ENCODE results near the gene GIMAP8.
"Not testable (repeated sequence)": the region's sequence is repeated elsewhere in the genome, so short reads cannot be mapped to it uniquely, and the experiment has no call there.

GIMAP8 gene

DNA sequence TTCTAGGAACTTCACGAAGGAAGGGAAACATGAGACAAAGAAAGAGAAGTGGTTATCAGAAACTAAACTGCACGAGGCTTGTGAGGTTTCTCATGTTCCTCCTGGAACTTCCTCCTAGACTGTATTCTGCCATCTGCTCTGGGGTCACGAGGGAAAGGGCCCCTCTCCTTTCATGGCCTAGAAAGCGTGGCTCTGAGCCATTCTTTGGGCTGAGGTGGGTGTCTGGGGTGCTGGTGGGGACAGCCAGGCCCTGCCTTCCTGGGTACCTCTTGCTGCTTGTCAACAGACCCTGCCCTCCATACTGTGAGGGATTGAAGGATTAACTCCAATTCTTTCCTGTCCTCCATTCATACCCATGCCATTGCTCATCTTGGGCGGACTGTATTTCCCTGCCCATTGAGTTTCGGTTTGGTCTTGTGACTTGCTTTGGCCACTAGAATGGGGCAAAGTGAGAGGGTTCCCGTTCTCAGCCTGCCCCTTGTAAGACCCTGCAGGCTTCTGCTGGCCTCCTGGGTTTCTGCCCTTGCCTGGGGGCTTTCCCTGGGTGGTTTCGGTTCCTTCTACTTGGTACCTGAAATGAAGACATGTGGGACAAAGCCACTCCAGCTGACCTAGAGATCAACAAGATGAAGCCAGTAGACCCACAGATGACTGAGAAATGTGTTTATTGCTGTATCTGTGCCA, 14.9 kb upstream of the GIMAP8 start:
- no peak for DNase-seq (ENCODE audit: low read depth)

DNA sequence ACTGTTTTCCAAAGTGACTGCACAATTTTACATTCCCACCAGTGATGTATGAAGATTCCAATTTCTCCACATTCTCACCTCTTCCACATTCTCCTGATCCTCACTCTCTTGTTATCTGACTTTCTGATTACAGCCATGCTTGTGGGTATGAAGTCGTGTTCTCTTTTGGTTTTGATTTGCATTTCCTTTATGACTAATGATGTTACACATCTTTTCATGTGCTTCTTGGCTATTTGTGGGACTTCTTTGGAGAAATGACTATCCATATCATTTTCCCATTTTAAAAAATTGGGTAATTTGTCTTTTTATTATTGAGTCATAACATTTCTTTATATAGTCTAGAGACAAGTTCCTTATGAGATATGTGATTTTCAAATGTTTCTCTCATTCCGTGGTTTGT, 10.5 kb upstream of the GIMAP8 start:
- DNase-seq (ENCODE audit: low read depth): no peak

DNA sequence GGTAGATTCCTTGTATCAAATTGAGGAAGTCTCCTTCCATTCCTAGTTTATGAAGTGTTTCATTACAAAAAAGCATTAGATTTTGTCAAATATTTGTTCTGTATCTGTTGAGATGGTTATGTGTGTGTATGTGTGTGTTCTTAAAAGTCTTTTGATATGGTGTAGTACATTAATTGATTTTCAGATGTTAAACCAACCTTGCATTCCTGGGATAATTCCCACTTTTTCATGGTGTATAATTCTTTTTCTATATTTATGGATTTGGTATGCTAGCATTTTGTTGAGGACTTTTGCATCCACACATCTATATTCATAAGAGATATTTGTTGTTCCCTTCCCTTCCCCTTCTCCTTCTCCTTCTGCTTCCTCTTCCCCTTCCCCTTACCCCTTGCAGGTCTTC, 8.9 kb upstream of the GIMAP8 start:
- DNase-seq (ENCODE audit: low read depth): no peak

DNA sequence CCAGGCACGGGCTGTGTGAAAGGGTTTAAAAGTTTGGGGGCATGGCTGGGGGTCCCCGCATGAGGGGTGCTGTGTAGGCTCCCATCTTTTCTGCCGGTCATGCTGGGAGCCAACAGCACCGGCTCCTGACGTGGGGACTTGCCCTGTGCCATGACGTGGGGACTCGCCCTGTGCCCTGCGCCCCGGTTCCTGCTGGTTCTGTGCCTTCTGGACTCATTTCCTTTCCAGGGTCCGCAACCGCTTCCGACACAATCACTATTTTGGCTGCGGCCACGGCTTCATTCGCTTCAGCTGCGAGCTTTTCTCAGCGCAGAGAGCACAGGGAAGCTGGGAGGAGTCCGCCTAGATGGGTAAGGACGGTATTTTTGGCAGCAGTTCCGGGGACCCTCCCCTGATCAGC, 7.6 kb upstream of the GIMAP8 start:
- no peak for DNase-seq (ENCODE audit: low read depth)

DNA sequence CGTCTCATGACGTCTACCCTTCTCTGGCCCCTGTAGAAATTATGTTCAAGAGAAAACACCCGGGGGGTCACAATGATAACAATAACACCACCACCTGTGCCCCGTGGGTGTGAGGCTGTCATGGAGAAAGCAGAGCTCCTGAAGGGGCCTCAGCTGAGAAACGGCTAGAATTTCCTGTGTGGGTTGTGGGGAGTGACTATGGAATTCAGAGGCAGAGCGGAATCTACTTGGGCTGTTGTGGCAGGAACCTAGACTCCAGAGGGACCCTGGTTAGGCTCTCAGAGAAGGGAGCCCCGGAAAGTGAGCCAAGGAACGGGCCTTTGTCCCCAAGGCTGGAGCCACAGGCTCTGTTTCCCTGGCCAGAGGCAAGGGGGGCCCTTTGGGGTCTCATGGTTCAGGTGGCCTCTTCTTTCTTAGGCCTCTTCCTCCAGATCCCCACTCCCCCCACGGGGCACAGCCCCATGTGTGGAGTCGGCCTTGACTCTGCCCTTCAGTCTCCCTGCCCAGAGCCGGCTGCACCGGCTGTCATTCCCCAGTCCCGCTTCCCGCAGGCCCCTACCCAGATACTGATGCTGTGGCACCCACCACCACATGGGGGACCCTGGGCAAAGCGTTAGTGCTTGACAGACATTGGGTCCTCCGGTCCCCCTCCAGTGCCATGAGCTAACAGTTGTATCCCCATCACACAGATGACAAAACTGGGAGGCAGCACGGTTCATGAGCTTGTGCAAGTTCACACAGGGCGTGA, 6.5 kb upstream of the GIMAP8 start:
- DNase-seq (ENCODE audit: low read depth): no peak

DNA sequence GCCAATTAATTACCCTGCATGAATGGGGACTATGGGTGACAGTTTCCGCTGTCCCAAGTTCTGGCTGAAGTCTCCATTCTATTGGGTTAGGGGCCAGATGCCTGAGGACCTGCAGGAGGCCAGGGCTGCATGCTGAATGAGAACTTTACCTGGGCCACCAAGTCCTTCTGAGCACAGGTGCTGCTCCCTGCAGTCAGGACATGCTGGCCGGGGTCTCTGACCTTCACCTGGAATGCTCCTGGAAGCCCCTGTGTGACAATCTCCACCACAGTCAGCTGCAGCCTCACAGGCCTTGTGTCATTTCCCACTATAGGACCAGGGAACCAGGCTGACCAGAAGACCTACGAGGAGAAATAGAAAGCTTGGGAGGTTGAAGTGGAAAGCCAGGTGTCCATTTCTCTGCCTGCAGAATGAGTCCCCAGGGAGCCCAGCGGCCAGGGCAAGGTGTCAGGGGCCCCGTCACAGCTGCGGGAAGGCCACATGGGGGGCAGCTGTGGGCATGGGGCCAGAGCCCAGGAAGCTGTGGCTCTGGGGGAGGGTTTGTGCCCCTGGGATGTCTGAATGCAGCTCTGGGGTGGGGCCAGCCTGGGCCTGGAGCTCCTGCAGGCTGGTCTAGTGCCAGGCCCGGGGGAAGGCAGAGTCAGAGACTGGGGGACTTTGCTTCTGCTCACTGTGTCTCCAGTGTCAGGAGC, 5.6 kb upstream of the GIMAP8 start:
- DNase-seq (ENCODE audit: low read depth): no peak

DNA sequence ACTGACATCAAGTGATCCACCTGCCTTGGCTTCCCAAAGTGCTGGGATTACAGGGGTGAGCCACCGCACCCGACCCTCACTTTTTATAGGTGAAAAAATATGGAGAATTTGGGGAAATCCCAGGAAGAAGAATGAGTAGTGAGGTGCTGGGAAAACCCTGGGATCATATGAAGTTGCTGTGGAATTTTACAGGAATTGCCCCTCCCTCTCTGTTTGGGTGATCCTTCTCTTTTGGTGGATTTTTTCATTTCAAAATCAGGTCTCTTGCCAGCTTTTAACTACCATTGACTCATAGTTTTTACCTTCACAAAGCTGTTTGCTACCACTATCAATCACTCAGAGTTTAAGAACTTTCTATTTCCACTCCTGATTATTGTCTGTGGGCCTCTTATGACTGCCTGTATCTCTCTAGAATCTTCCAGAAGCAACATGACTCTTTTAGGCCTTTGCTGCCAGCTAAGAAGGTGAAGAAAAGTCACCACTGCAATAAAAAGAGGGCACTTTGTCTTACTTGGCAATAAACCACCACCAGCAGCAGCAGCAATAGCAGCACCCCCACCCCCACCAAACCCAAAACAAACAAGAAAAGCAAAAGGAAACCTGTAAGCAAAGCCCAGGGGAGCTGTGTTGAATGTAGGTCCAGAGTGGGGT, 4.0 kb upstream of the GIMAP8 start:
- no peak for DNase-seq (ENCODE audit: low read depth)

DNA sequence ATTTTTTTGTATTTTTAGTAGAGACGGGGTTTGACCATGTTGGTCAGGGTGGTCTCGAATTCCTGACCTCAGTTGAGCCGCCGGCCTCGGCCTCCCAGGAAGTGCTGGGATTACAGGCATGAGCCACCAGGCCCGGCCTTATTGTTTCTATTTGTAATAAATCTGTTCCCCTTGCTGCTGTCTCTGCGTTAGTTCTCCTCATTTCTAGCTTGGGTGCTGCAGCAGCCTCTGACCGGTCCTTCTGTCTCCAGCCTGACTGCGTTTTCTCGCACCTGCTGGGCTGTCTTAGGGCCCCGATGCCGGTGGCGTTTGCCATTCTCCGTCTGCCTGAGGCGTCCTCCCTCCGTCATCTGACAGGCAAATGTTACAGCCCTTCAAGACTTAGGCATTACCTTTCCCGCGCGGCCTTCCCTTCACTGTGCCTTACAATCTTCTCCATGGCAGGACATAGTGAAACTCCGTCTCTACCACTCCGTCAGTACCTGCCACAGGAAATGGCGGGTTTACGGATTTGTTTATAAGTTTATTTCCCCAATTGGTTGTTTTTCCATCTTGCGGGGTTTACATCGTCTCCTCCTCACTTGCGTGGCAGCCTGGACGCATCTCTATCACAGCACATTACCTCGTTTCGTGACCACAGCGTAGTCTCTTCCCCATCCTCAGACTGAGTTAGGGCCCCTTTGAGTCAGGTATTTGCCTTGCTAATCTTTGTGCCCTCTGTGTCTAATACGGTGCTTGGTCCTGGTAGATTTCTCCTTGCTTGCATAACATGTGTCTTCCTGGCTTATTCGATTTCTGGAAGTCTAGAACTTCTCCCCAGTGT, 2.3 kb upstream of the GIMAP8 start:
- no peak for DNase-seq (ENCODE audit: low read depth)

DNA sequence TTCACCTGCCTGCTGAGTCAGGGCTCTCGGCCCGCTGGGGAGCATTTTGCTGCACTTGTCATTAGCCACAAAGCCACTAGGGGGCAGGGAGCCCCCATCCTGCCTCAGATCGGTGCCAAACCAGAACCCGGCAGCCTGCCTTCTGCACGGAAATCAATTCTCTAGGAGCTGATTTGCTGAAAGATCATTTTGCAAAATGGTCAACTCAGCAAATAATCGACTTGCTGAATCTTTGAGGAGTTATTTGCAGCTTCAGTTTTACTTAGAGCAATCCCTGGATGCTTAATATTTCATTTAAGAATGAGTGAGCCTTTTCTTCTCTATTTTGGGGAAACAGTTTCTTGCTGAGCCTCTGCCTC, 1.7 kb upstream of the GIMAP8 start:
- peak; percentile 71 for DNase-seq (ENCODE audit: low read depth)

DNA sequence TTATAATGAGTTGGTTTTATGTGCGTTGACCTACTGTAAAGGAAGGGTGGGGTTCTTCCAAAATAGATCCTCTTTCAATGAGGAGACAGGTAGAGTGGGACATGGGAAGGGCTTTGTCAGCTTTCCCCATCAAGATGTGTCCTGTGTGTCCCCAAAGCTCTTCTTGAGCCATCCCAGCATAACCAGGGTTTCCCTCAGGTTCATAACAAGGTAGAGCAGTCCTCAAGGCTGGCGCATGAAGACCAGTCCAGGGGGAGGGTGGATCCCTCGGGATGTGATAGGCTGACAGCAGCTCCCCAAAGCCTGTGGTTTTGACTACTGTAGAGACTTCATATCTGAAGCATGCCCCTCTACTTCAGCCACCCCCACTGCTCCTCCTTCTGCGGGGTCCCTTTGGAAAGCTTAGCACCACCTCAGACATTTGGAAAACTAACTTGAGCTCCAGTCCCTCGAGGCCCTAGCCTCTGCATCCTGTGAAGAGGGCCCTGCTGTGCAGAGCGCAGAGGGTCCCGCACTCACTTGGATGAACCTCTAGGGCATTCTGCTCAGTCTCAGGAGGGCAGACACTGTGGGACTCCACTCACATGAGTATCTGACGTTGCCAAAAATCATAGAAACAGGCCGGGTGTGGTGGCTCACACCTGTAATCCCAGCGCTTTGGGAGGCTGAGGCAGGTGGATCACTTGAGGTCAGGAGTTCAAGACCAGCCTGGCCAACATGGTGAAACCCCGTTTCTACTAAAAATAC, 1.1 kb upstream of the GIMAP8 start:
- DNase-seq (ENCODE audit: low read depth): no peak

DNA sequence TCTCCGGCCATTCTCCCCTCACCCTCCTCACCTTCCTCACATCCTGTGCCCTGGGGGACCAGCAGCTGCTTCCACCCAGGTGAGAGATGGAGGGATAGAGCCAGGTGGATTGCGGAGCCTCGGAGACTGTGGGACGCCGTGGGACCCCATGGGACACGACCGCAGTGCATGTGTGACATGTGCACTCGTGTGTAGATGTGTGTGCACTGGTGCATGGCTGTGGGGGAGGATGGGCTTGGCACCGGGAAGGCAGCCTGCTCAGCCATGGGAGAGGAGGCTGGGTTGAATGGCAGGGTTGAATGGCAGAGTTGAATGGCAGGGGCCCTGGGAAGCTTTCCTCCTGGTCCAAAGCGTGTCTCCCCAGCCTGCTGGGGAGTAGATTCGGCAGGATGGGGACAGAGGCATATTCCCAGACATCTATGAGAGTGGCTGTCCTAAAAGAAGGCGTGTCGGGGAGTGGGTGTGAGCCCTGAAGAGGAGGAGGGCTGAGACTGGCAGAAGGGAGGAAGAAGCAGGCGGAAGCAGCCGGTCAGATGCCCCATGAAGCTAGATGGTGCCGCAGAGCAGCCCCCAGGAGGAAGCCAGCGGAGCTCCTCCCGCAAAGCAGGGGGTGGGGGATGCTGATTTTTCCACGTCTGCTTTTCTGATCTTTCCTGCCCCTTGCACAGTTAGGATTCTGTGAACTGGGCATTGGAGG, 815 bp downstream of the GIMAP8 start:
- no peak for DNase-seq (ENCODE audit: low read depth)

DNA sequence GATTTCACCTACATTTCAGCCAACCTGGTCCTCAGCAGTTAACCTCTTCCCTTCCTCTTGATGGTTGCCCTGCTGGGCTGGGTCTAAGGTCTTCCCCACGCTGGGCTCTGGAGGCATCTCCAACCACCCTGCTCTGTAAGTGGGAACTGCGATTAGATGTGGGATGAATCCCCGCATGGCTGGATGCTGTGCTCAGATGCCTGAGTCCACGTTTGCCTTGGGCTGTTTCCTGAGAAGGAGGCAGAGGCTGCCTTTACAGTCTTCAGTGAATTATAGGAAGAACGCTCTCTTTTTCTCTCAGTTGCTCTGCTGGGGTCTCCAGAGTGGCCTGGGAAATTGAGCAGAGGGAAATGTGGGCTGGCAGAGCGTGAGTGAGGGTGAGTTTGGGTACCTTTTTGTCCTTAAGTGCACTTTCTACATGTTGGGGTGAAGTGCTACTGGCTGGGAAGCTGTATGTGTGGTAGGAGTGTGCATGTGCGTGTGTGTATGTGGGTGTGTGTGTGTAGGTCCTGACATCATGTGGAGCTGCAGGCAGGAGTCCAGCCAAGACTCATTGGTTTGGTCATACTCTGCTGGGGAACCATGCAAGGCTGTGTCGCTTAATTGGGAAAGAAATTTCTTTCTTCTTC, 1.5 kb downstream of the GIMAP8 start:
- no peak for DNase-seq (ENCODE audit: low read depth)

DNA sequence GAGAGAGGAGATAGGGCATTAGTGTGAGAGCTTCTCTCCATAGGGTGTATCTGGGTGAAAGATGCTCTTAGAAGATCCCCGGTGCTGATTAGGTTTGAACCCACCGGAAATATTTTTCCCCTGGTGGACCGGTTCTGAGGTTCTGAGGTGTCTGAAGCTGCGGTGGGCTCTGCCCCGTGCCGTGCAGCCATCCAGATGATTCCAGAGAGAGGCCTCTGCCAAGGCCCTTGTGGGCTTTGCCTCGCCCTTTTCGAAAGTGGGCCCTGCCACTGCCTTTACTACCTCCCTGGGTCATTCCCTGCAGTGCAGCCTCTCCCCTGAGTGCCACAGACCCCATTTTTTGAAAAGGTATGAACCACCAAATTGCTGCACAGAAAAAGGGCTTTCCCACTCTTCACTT, 2.8 kb downstream of the GIMAP8 start:
- no peak for DNase-seq (ENCODE audit: low read depth)

DNA sequence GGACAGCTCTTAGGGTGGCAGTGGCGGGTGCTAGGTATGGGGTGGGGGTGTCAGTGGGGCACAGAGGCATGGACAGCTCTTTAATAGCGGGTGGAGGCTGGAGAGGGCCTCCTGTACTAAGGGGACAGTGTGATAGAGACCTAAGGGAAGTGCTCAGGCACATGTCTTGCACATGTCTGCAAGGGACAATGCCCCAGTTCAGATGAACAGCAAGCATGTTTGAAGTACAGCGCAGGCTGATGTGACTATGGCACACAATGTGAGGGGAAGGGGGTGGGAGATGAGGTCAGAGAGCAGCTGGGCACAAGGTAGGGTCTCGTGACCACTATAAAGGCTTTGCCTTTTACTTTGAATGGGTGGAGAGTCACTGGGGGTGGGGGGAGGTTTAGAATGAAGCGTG, 3.5 kb downstream of the GIMAP8 start:
- no peak for DNase-seq (ENCODE audit: low read depth)

DNA sequence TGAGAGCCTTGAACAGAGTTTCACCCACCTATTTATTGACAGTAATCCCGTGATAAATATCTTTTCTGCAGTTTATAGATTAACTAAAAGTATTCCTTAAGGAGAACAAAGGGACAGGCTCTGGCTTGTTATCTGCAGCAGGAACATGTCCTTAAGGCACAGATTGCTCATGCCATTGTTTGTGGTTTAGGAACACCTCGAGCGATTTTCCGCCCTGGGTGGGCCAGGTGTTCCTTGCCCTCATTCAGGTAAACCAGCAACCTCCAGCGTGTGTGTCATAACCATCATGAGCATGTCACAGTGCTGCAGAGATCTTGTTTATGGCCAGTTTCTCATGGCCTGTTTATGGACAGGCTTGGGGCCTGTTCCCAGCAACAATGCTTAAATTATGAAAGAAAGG, 6.6 kb downstream of the GIMAP8 start:
- DNase-seq (ENCODE audit: low read depth): not testable (repeated sequence)

DNA sequence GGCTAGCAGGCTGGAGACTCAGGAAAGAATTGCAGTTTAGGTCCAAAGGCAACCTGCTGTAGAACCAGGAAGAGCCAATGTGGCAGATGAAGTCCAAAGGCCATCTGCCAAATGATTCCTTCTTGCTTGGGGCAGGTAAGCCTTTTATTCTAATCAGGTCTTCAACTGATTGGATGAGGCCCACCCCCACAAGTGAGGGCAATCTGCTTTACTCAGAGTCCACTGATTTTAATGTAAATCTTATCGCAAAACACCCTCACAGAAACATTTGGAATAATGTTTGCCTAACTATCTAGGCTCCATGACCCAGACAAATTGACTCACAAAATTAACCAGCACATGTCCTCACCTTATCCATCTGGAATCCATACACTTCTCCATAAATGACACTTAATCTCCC, 7.8 kb downstream of the GIMAP8 start:
- DNase-seq (ENCODE audit: low read depth): no peak

DNA sequence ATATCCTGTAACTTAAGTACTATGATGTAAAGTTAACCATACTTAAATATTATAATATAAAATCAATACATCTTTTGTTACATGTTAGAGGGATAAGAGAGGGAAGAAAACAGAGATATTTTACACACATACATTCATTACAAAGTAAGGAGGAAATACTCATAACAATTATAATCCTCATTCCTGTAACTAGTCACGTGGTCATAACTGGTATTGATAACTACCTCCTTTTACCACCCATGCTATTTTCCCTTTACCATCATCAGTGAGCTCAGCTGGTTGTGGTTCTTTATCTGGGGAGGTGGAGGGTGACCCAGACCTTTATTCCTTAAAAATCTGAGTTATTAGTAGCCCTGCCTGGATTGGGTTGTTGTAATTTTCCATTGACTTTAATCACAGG, 8.3 kb downstream of the GIMAP8 start:
- DNase-seq (ENCODE audit: low read depth): no peak

DNA sequence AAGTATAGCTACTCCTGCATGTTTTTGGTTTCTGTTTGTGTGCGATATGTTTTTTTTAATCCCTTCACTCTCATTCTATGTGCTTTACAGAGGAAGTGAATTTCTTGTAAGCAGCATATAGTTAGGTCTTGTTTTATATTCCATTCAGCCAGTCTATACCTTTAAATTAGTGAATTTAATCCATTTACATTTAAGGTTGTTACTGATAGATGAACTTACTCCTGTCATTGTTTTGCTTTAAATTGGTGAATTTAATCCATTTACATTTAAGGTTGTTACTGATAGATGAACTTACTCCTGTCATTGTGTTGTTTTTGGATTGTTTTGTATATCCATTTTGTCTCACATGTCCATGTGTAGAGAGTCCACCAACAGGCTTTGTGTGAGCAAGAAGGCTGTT, 11.1 kb downstream of the GIMAP8 start:
- DNase-seq (ENCODE audit: low read depth): no peak

DNA sequence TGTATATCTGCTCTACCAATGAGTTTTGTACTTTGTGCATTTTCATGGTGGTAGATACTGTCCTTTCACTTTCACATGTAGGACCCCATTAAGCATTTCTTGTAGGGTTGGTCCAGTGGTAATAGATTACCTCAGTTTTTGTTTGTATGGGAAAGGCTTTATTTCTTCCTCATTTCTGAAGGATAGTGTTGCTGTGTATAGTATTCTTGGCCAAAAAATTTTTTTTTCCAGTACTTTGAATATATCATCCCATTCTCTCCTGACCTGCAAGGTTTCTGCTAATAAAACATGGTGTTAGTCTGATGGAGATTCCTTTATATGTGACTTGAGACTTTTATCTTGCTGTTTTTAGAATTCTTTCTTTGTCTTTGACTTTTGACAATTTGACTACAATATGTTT, 12.0 kb downstream of the GIMAP8 start:
- no peak for DNase-seq (ENCODE audit: low read depth)

DNA sequence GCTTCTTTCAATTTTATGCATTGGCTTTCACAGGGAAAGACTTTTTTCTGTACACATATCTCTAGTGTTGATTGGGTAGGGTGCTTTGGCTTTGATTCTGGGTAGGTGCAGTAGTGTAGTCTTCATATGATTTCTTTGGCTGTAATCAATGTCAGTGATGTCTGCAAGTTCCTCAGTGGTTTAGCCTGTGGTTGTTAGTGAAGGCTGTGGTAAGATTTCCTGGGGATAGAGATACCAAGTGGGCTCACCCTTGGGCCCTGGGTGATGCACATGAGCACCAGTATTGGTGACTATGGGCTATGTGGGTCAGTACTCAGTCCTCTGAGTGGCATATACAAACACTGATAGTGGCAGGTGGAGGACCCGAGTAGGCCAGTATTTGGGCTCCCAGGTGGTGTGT, 13.0 kb downstream of the GIMAP8 start:
- DNase-seq (ENCODE audit: low read depth): no peak
